GM23338 (cell line): ENCODE data around the gene SYT6. TPM values are rescaled to one million over a fixed set of nuclear protein-coding genes. Genes with fewer than 3 reads are reported as not detected.

Experiments
- ATAC-seq: fragments of 200-7000 bp; cut with Tn5 transposase; 3 replicates; pipeline ENCODE4 v1.9.1; 2020
- DNase-seq: peaks from one replicate; pipeline ENCODE4 v3.0.0-alpha.2; 2015; ENCODE audit warnings: low spot score
- H2AFZ ChIP-seq: fragments of 200-600 bp; sonication (generic); 2 replicates; pipeline ENCODE4 v1.8.0; 2016; ENCODE audit warnings: antibody characterized with exemption, mild to moderate bottlenecking, moderate library complexity
- H3F3A ChIP-seq: fragments of 200-600 bp; sonication (generic); replicated peaks from 2 replicates; pipeline ENCODE4 v1.8.0; 2017; ENCODE audit warnings: antibody characterized with exemption, mixed run types, low read depth
- H3K27ac ChIP-seq: fragments of 200-600 bp; sonication (generic); 2 replicates; pipeline ENCODE4 v1.6.1; 2016; ENCODE audit warnings: low read depth
- H3K27me3 ChIP-seq: fragments of 200-600 bp; sonication (generic); 2 replicates; pipeline ENCODE4 v1.8.0; 2016; ENCODE audit warnings: mild to moderate bottlenecking, mixed run types, moderate library complexity; ENCODE audit not compliant: insufficient read depth
- H3K36me3 ChIP-seq: fragments of 200-600 bp; sonication (generic); 2 replicates; pipeline ENCODE4 v1.8.0; 2016; ENCODE audit warnings: mild to moderate bottlenecking; ENCODE audit not compliant: insufficient read depth
- H3K4me1 ChIP-seq: fragments of 200-600 bp; sonication (generic); 2 replicates; pipeline ENCODE4 v1.8.0; 2016; ENCODE audit warnings: mild to moderate bottlenecking, moderate library complexity; ENCODE audit not compliant: insufficient read depth
- H3K4me2 ChIP-seq: fragments of 200-600 bp; sonication (generic); 2 replicates; pipeline ENCODE4 v1.7.1; 2017; ENCODE audit warnings: mixed run types
- H3K4me3 ChIP-seq: fragments of 200-600 bp; sonication (generic); 2 replicates; pipeline ENCODE4 v1.6.1; 2016; ENCODE audit warnings: mixed run types
- H3K79me2 ChIP-seq: fragments of 200-600 bp; sonication (generic); replicated peaks from 2 replicates; pipeline ENCODE4 v1.8.0; 2017; ENCODE audit warnings: mild to moderate bottlenecking; ENCODE audit not compliant: insufficient read depth
- H3K9me2 ChIP-seq: fragments of 200-600 bp; sonication (generic); 2 replicates; pipeline ENCODE4 v1.8.0; 2017; ENCODE audit not compliant: insufficient read depth
- H4K20me1 ChIP-seq: fragments of 200-600 bp; sonication (generic); replicated peaks from 2 replicates; pipeline ENCODE4 v1.8.0; 2017; ENCODE audit warnings: mild to moderate bottlenecking; ENCODE audit not compliant: insufficient read depth
- H3K27ac Mint-ChIP-seq: 2 replicates; pipeline ENCODE4 v1.8.0; 2020; ENCODE audit warnings: inconsistent platforms, mild to moderate bottlenecking, moderate library complexity, mixed read lengths
- H3K27me3 Mint-ChIP-seq: 3 replicates; pipeline ENCODE4 v1.8.0; 2022; ENCODE audit warnings: low read depth, mild to moderate bottlenecking, moderate library complexity, mixed read lengths, inconsistent platforms; ENCODE audit not compliant: insufficient read depth, poor library complexity
- H3K36me3 Mint-ChIP-seq: 3 replicates; pipeline ENCODE4 v1.8.0; 2021; ENCODE audit warnings: low read depth, mild to moderate bottlenecking, inconsistent platforms, moderate library complexity, mixed read lengths
- H3K4me1 Mint-ChIP-seq: 3 replicates; pipeline ENCODE4 v1.8.0; 2020; ENCODE audit warnings: mild to moderate bottlenecking, inconsistent platforms, mixed read lengths
- H3K4me3 Mint-ChIP-seq: 3 replicates; pipeline ENCODE4 v1.8.0; 2021; ENCODE audit warnings: moderate library complexity, mild to moderate bottlenecking, inconsistent platforms, mixed read lengths
- H3K9me3 Mint-ChIP-seq: 3 replicates; pipeline ENCODE4 v1.8.0; 2020; ENCODE audit warnings: moderate library complexity, mild to moderate bottlenecking, inconsistent platforms, mixed read lengths
- EZH2 ChIP-seq: fragments of 200-600 bp; sonication (generic); IDR thresholded peaks from one replicate; pipeline ENCODE4 v1.8.0; 2017; ENCODE audit warnings: antibody characterized with exemption, mild to moderate bottlenecking, low read depth; ENCODE audit not compliant: unreplicated experiment
- JUNB ChIP-seq: IDR thresholded peaks from one replicate; pipeline ENCODE4 v1.6.1; 2016; ENCODE audit warnings: antibody characterized with exemption; ENCODE audit not compliant: unreplicated experiment
- NANOG ChIP-seq: IDR thresholded peaks from 2 replicates; pipeline ENCODE4 v1.6.1; 2016; ENCODE audit warnings: antibody characterized with exemption, borderline replicate concordance
- POLR2AphosphoS5 ChIP-seq: IDR thresholded peaks from 2 replicates; pipeline ENCODE4 v1.6.1; 2016; ENCODE audit warnings: antibody characterized with exemption, low read depth
- ZNF114 ChIP-seq: fragments of 250-450 bp; sonication (Bioruptor Pico); IDR thresholded peaks from 2 replicates; pipeline ENCODE4 v1.5.0; 2020; ENCODE audit warnings: mild to moderate bottlenecking, moderate library complexity
- polyA plus RNA-seq: library from polyadenylated mRNA; unstranded; fragments of >200 nt; fragmentation: Nextera tagmentation; extraction: Ambion mirVana; gene quantifications from 2 replicates; pipeline ENCODE4 v1.2.1, GENCODE V29; 2016
- total RNA-seq: library from RNA; depleted of rRNA; stranded (reverse); fragments of >200 nt; shearing (Covaris generic); gene quantifications from 2 replicates; pipeline ENCODE4 v1.2.3, GENCODE V29; 2014
- TF ChIP-seq, protein P1 (sequence below): fragments of 250-450 bp; sonication (Bioruptor Pico); IDR thresholded peaks from 2 replicates; pipeline ENCODE4 v1.5.0; 2020; ENCODE audit warnings: mild to moderate bottlenecking, moderate library complexity
- TF ChIP-seq, protein P2 (sequence below): IDR thresholded peaks from 2 replicates; pipeline ENCODE4 v1.6.1; 2016; ENCODE audit warnings: antibody characterized with exemption

Gene SYT6
- total and polyA plus RNA-seq, 2 experiments from 2014 or later, result 31.2 to 42.6 TPM

GRCh38 chr1:114111731-114112641 is 41.7 kb downstream of the SYT6 start (continued):
- TF ChIP-seq, protein P1, sequence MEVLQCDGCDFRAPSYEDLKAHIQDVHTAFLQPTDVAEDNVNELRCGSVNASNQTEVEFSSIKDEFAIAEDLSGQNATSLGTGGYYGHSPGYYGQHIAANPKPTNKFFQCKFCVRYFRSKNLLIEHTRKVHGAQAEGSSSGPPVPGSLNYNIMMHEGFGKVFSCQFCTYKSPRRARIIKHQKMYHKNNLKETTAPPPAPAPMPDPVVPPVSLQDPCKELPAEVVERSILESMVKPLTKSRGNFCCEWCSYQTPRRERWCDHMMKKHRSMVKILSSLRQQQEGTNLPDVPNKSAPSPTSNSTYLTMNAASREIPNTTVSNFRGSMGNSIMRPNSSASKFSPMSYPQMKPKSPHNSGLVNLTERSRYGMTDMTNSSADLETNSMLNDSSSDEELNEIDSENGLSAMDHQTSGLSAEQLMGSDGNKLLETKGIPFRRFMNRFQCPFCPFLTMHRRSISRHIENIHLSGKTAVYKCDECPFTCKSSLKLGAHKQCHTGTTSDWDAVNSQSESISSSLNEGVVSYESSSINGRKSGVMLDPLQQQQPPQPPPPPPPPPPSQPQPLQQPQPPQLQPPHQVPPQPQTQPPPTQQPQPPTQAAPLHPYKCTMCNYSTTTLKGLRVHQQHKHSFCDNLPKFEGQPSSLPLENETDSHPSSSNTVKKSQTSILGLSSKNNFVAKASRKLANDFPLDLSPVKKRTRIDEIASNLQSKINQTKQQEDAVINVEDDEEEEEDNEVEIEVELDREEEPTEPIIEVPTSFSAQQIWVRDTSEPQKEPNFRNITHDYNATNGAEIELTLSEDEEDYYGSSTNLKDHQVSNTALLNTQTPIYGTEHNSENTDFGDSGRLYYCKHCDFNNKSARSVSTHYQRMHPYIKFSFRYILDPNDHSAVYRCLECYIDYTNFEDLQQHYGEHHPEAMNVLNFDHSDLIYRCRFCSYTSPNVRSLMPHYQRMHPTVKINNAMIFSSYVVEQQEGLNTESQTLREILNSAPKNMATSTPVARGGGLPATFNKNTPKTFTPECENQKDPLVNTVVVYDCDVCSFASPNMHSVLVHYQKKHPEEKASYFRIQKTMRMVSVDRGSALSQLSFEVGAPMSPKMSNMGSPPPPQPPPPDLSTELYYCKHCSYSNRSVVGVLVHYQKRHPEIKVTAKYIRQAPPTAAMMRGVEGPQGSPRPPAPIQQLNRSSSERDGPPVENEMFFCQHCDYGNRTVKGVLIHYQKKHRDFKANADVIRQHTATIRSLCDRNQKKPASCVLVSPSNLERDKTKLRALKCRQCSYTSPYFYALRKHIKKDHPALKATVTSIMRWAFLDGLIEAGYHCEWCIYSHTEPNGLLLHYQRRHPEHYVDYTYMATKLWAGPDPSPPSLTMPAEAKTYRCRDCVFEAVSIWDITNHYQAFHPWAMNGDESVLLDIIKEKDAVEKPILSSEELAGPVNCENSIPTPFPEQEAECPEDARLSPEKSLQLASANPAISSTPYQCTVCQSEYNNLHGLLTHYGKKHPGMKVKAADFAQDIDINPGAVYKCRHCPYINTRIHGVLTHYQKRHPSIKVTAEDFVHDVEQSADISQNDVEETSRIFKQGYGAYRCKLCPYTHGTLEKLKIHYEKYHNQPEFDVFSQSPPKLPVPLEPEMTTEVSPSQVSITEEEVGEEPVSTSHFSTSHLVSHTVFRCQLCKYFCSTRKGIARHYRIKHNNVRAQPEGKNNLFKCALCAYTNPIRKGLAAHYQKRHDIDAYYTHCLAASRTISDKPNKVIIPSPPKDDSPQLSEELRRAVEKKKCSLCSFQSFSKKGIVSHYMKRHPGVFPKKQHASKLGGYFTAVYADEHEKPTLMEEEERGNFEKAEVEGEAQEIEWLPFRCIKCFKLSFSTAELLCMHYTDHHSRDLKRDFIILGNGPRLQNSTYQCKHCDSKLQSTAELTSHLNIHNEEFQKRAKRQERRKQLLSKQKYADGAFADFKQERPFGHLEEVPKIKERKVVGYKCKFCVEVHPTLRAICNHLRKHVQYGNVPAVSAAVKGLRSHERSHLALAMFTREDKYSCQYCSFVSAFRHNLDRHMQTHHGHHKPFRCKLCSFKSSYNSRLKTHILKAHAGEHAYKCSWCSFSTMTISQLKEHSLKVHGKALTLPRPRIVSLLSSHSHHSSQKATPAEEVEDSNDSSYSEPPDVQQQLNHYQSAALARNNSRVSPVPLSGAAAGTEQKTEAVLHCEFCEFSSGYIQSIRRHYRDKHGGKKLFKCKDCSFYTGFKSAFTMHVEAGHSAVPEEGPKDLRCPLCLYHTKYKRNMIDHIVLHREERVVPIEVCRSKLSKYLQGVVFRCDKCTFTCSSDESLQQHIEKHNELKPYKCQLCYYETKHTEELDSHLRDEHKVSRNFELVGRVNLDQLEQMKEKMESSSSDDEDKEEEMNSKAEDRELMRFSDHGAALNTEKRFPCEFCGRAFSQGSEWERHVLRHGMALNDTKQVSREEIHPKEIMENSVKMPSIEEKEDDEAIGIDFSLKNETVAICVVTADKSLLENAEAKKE (CRISPR knock-in tag), result no peak
- TF ChIP-seq, protein P2, sequence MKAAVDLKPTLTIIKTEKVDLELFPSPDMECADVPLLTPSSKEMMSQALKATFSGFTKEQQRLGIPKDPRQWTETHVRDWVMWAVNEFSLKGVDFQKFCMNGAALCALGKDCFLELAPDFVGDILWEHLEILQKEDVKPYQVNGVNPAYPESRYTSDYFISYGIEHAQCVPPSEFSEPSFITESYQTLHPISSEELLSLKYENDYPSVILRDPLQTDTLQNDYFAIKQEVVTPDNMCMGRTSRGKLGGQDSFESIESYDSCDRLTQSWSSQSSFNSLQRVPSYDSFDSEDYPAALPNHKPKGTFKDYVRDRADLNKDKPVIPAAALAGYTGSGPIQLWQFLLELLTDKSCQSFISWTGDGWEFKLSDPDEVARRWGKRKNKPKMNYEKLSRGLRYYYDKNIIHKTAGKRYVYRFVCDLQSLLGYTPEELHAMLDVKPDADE, result no peak
- TF ChIP-seq JUNB, result no peak

DNA sequence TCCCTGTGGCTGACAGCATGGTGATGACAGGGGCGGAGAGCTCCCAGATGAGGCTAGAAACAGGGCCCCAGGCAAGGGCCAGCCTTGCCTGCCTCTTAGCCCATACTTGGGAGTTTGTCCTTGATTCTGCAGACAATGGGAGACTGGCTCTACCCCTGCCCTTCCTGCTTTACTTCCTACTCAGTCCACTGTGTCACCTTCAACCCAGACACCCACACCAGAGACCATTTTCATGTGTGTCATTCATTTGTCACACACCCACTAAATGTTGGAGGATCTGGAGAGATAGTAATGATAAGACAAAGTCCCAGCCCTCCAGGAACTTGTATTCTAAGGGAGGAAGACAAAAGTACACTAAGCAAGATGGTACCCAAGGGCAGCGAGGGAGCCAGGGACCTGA is 43.7 kb downstream of the SYT6 start:
- Histone ChIP-seq H3K4me3 (no peak overlapping the region), H4K20me1 (no peaks in the 10 kb centered on the region; the same call in 1 of the 2 replicates), H2AFZ (no peak overlapping the region), H3K9me2 (peaks cover 15% of the 10 kb centered on the region; the same call in 1 of the 2 replicates), H3F3A (0 out of 2 replicates have a peak, but pooled peaks cover 3% of the 10 kb centered on the region), H3K27me3 (no peaks in the 10 kb centered on the region), H3K4me1 (peaks cover 23% of the 10 kb centered on the region), H3K36me3 (peaks cover 9% of the 10 kb centered on the region), H3K79me2 (no peaks in the 10 kb centered on the region), H3K4me2 (no peak overlapping the region), H3K27ac (no peak overlapping the region)
- peaks cover 46% of the 10 kb centered on the region for H3K4me1 Mint-ChIP-seq
- H3K9me3 Mint-ChIP-seq, result no peaks in the 10 kb centered on the region
- ATAC-seq, result no peak
- no peak overlapping the region for H3K4me3 Mint-ChIP-seq
- peaks cover 53% of the 10 kb centered on the region for H3K36me3 Mint-ChIP-seq
- H3K27ac Mint-ChIP-seq, result no peak overlapping the region
- no peak for DNase-seq
- peaks cover 22% of the 10 kb centered on the region for H3K27me3 Mint-ChIP-seq
- no peak for TF ChIP-seq POLR2AphosphoS5
- TF ChIP-seq ZNF114 (CRISPR knock-in tag), result no peak
- TF ChIP-seq NANOG, result no peak
- TF ChIP-seq EZH2, result no peak
- TF ChIP-seq, protein P1 (CRISPR knock-in tag), result no peak
